Glutamatergic neuron (in vitro differentiated cells): ENCODE measurements around the gene FMOD. TPM values are rescaled to one million over a fixed set of nuclear protein-coding genes. Genes with fewer than 3 reads are reported as not detected.

ENCODE experiments used
- DNase-seq: peaks from one replicate; pipeline ENCODE4 v3.0.0; 2022
- H3K27ac Mint-ChIP-seq: one replicate; pipeline ENCODE4 v1.8.0; 2020; ENCODE audit warnings: mild to moderate bottlenecking, mixed read lengths, inconsistent platforms; ENCODE audit not compliant: unreplicated experiment
- H3K27me3 Mint-ChIP-seq: one replicate; pipeline ENCODE4 v1.8.0; 2020; ENCODE audit warnings: mild to moderate bottlenecking, moderate library complexity, mixed read lengths, inconsistent platforms; ENCODE audit not compliant: unreplicated experiment
- H3K36me3 Mint-ChIP-seq: one replicate; pipeline ENCODE4 v1.8.0; 2020; ENCODE audit warnings: mild to moderate bottlenecking, mixed read lengths, inconsistent platforms; ENCODE audit not compliant: unreplicated experiment
- H3K4me1 Mint-ChIP-seq: one replicate; pipeline ENCODE4 v1.8.0; 2020; ENCODE audit warnings: mild to moderate bottlenecking, low read depth, mixed read lengths, inconsistent platforms; ENCODE audit not compliant: unreplicated experiment
- H3K4me3 Mint-ChIP-seq: one replicate; pipeline ENCODE4 v1.8.0; 2020; ENCODE audit warnings: mild to moderate bottlenecking, mixed read lengths, inconsistent platforms; ENCODE audit not compliant: unreplicated experiment
- H3K9me3 Mint-ChIP-seq: one replicate; pipeline ENCODE4 v1.8.0; 2020; ENCODE audit warnings: mild to moderate bottlenecking, moderate library complexity, mixed read lengths, inconsistent platforms; ENCODE audit not compliant: unreplicated experiment
- total RNA-seq: library from RNA; stranded (reverse); fragmentation: NEBNext Ultra II Directional; extraction: Animal tissue kit (Norgen Biotek cat#: 25700); gene quantifications from one replicate; pipeline ENCODE4 v1.2.1, GENCODE V29; 2021; ENCODE audit not compliant: unreplicated experiment
- TF ChIP-seq, protein P1 (sequence below): fragments of 200-600 bp; sonication (generic); IDR thresholded peaks from one replicate; pipeline ENCODE4 v1.5.0; 2021; ENCODE audit not compliant: partially characterized antibody, unreplicated experiment

The FMOD gene
- total RNA-seq, 1 donor from 2014 or later, result not detected

GRCh38 chr1:203305809-203306088, 45.2 kb downstream of the FMOD start:
- peaks cover 42% of the 10 kb centered on the region for H3K4me1 Mint-ChIP-seq
- peaks cover 20% of the 10 kb centered on the region for H3K27me3 Mint-ChIP-seq

GRCh38 chr1:203304919-203305808, 45.8 kb downstream of the FMOD start, which contains the start of gene BTG2:
TSS of gene BTG2 (plus strand) at chr1:203305519. CDS start at chr1:203305607, 88 bp downstream.
- peaks cover 23% of the 10 kb centered on the region for H3K27me3 Mint-ChIP-seq
- H3K4me1 Mint-ChIP-seq, result peaks cover 44% of the 10 kb centered on the region
- H3K4me3 Mint-ChIP-seq, result peak within 1 kb of the TSS; percentile 100
- peaks cover 21% of the 10 kb centered on the region for H3K9me3 Mint-ChIP-seq
- peak within 1 kb of the TSS; percentile 96 for H3K27ac Mint-ChIP-seq
- H3K36me3 Mint-ChIP-seq, result peaks cover 19% of the 10 kb centered on the region
- TF ChIP-seq, protein P1, sequence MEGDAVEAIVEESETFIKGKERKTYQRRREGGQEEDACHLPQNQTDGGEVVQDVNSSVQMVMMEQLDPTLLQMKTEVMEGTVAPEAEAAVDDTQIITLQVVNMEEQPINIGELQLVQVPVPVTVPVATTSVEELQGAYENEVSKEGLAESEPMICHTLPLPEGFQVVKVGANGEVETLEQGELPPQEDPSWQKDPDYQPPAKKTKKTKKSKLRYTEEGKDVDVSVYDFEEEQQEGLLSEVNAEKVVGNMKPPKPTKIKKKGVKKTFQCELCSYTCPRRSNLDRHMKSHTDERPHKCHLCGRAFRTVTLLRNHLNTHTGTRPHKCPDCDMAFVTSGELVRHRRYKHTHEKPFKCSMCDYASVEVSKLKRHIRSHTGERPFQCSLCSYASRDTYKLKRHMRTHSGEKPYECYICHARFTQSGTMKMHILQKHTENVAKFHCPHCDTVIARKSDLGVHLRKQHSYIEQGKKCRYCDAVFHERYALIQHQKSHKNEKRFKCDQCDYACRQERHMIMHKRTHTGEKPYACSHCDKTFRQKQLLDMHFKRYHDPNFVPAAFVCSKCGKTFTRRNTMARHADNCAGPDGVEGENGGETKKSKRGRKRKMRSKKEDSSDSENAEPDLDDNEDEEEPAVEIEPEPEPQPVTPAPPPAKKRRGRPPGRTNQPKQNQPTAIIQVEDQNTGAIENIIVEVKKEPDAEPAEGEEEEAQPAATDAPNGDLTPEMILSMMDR, result no peak
- peak; percentile 90 for DNase-seq

More at GRCh38 chr1:203305809-203306088, 45.2 kb downstream of the FMOD start:
- Mint-ChIP-seq H3K36me3 (peaks cover 19% of the 10 kb centered on the region), H3K9me3 (peaks cover 21% of the 10 kb centered on the region), H3K27ac (peak overlapping the region; percentile 96), H3K4me3 (peak overlapping the region; percentile 100)
- no peak for DNase-seq
- TF ChIP-seq, protein P1, result no peak

DNA sequence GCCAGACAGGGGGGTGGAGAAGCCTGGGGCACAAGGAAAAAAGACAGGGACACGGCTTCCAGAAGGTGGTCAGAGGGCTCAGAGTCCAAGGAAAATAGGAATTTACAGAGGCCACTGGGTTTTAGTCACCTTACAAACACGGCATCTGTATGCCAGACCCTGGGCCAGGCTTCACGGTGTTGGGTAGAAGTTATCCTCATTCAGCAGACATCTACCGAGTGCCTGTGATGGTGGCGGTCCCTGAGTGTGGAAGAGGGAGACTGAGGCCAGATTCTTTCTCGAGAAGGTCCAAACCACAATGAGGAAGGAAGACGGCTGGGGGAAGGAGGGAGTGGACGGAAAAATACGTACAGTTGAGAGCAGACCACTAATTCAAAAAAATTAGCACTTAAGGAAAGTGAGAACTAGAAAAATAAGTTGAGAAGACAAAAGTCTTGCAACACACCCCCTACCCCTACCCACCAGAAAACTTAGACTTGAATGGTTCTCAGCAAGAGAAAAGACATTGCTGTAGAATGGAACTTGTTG, 46.5 kb downstream of the FMOD start:
- DNase-seq, result no peak
- Mint-ChIP-seq H3K27ac (peak overlapping the region; percentile 92), H3K9me3 (peaks cover 21% of the 10 kb centered on the region), H3K36me3 (peaks cover 19% of the 10 kb centered on the region), H3K27me3 (peaks cover 23% of the 10 kb centered on the region), H3K4me1 (peaks cover 39% of the 10 kb centered on the region), H3K4me3 (peak overlapping the region; percentile 80)
- TF ChIP-seq, protein P1, result no peak

DNA sequence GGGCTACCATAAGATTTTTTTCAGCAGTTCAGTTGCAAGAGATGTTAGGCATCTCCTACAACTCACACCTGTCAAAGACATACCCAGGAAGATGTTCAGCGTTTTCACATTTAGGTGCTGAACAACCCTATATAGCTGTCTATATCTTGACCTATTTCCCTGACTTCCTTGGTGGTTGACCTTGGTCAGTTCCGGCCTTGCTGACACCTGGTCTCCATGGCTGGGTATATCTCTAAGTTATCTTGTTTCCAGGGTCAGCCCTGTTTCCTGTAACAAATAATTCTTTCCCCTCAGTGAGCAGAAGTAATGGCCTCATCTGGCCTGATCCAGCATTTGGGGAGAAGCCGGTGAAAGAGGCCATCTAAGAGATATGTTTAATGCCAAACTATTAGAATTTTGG, 48.0 kb downstream of the FMOD start:
- no peak for DNase-seq
- Mint-ChIP-seq H3K4me1 (peaks cover 34% of the 10 kb centered on the region), H3K4me3 (no peak overlapping the region), H3K9me3 (peaks cover 20% of the 10 kb centered on the region), H3K27ac (no peak overlapping the region), H3K36me3 (peaks cover 13% of the 10 kb centered on the region), H3K27me3 (peaks cover 23% of the 10 kb centered on the region)
- TF ChIP-seq, protein P1, result no peak

DNA sequence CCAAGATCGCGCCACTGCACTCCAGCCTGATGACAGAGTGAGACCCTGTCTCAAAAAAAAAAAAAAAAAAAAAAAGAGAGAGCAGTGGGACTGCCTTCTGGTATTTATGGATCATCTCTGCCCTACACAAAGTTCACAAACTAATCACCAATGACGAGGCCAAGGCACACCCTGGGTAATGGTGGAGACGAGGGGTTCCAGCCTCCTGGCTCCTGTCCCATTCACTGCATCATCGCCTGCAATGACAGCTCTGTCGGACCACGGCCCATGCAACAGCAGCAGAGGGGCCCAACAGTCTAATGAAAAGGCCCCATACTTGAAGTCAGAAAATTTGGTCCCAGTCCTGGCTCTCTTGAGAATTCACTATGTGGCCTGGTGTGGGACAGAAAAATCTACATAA, 48.5 kb downstream of the FMOD start:
- Mint-ChIP-seq H3K4me3 (no peak overlapping the region), H3K36me3 (peaks cover 11% of the 10 kb centered on the region), H3K27ac (no peak overlapping the region), H3K9me3 (peaks cover 19% of the 10 kb centered on the region), H3K4me1 (peaks cover 34% of the 10 kb centered on the region), H3K27me3 (peaks cover 23% of the 10 kb centered on the region)
- TF ChIP-seq, protein P1, result no peak
- no peak for DNase-seq
